Peyer's patch (tissue), 4 donors: Measurements from ENCODE around the gene PIF1. TPM values are rescaled to one million over a fixed set of nuclear protein-coding genes. Genes with fewer than 3 reads are reported as not detected.
"Not testable (repeated sequence)": the region's sequence is repeated elsewhere in the genome, so short reads cannot be mapped to it uniquely, and the experiment has no call there.

Experiments used
- DNase-seq, 3 donors: peaks; one replicate each; pipeline ENCODE4 v3.0.0-alpha.2; 2017 to 2019
- H3K27ac ChIP-seq, 4 donors: fragments of 200-600 bp; sonication (generic); one replicate each; pipeline ENCODE4 v1.5.1; 2016 to 2019
- H3K27me3 ChIP-seq, 2 donors: fragments of 200-600 bp; sonication (generic); one replicate each; pipeline ENCODE4 v1.5.1; 2019
- H3K36me3 ChIP-seq, 3 donors: fragments of 200-600 bp; sonication (generic); one replicate each; pipeline ENCODE4 v1.5.1; 2016 to 2019
- H3K4me1 ChIP-seq, 4 donors: fragments of 200-600 bp; sonication (generic); one replicate each; pipeline ENCODE4 v1.5.1; 2016 to 2019
- H3K4me3 ChIP-seq, 4 donors: fragments of 200-600 bp; sonication (generic); 1 replicate in 3 of 4; 2 replicates in 1 of 4; pipeline ENCODE4 v1.5.1; 2016 to 2019; ENCODE audit warnings: mild to moderate bottlenecking in 1 of 4
- H3K9me3 ChIP-seq, 4 donors: fragments of 200-600 bp; sonication (generic); one replicate each; pipeline ENCODE4 v1.5.1; 2016 to 2019; ENCODE audit warnings: mild to moderate bottlenecking in 1 of 4
- CTCF ChIP-seq, 6 experiments: fragments of 450-650 bp in 4 of 6; fragments of 200-600 bp in 2 of 6; sonication (generic) in 1 of 6; IDR thresholded peaks; one replicate each; pipeline ENCODE4 v1.5.1; 2017 to 2019; ENCODE audit warnings: antibody characterized with exemption in 6 of 6, mild to moderate bottlenecking in 3 of 6, moderate library complexity in 1 of 6
- POLR2A ChIP-seq, 2 donors: fragments of 450-650 bp; IDR thresholded peaks; one replicate each; pipeline ENCODE4 v1.5.1; 2017; ENCODE audit warnings: antibody characterized with exemption in 2 of 2, mild to moderate bottlenecking in 2 of 2, moderate library complexity in 2 of 2
- total RNA-seq, 4 donors: library from RNA; depleted of rRNA; stranded (reverse); fragments of >200 nt; gene quantifications; one replicate each; pipeline ENCODE4 v1.1.0, GENCODE V29; 2016

PIF1 gene
- total RNA-seq, 4 donors from 2014 or later, result 3.5 to 8.5 (median 6.9) TPM

DNA sequence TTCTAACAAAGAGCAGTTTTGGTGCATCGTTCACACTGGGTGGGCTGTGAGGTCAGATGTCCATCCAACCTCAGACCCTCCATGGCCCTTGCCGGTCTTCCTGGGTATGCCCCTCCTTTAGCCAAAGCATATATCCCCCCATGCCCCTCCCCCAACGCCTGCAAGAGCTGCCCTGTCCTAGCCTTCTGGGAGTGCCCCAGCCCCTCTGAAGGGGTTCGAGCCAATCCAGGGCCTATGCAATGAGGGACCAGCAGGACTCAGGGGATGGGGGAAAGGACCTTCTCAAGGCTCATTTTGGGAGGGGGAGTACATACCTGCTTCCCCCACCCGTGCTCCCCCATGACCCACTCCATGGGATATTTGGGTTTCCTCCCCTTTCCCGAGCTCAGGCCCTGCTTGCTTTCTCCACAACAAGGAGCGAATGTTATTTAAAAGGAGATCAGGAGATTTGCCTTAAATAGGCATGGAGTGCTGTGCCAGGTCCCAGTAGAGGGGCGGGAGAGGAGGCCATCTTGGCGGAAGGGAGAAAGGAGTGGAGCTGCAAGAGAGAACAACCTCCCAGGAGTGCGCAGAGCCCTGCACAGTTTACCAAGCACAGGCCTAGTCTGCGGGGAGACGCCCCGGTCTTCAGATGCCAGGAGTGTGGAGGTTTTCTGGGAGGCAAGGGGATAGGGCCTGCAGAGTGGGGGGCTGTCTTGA lies 18.2 kb downstream of the PIF1 start:
- no peak overlapping the region for H3K4me3 ChIP-seq
- no peak for DNase-seq
- TF ChIP-seq CTCF (IDR thresholded peaks at IDR 0.05), result no peak
- TF ChIP-seq POLR2A (IDR thresholded peaks at IDR 0.05), result no peak
- peak overlapping the region in 2 of 4 donors; percentile 19 to 76 for H3K27ac ChIP-seq
- no peaks in the 10 kb centered on the region for H3K4me1 ChIP-seq
- H3K36me3 ChIP-seq, result no peaks in the 10 kb centered on the region
- no peaks in the 10 kb centered on the region for H3K27me3 ChIP-seq
- H3K9me3 ChIP-seq, result no peaks in the 10 kb centered on the region

DNA sequence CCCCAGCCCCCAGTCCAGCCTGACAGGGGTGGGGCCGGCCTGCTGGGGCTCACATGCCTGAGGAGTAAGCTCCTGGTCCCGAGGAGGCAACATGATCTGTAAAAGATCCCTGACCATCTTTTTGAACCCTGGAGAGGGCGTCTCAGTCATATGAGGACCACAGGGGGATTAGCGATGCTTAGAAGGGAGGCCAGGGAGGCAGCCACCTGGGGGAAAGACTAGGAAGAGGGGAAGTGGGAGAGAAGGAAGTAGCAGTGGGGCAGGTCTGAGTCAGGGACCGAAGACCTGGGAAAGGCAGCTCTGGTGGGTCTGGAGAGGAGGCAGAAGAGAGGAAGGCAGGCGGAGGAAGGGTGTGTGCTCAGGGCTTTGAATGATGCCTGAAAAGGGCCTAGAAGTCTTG lies 18.9 kb downstream of the PIF1 start:
- no peak for DNase-seq
- Histone ChIP-seq H3K27ac (peak overlapping the region in 1 of 4 donors; percentile 76), H3K4me3 (no peak overlapping the region), H3K36me3 (no peaks in the 10 kb centered on the region), H3K27me3 (no peaks in the 10 kb centered on the region), H3K4me1 (no peaks in the 10 kb centered on the region), H3K9me3 (no peaks in the 10 kb centered on the region)
- no peak for TF ChIP-seq CTCF (IDR thresholded peaks at IDR 0.05)
- TF ChIP-seq POLR2A (IDR thresholded peaks at IDR 0.05), result no peak

DNA sequence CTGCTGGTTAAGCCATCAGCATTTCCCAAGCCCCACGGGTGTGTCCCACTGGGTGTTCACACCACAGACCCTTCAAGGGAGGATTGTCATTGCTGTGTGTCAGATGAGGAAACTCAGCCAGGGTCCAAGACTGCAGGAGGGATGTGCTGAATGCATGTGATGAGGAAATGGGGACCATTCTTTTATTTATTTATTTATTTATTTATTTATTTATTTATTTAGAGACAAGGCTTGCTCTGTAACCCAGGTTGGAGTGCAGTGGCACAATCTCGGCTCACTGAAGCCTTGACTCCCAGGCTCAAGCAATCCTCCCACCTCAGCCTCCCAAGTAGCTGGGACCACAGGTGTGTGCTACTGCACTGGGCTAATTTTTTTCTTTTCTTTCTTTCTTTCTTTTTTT lies 20.8 kb downstream of the PIF1 start:
- no peak for DNase-seq
- TF ChIP-seq CTCF (IDR thresholded peaks at IDR 0.05) (no peak), POLR2A (IDR thresholded peaks at IDR 0.05) (no peak)
- no peak overlapping the region for H3K27ac ChIP-seq
- no peaks in the 10 kb centered on the region for H3K36me3 ChIP-seq
- no peaks in the 10 kb centered on the region for H3K4me1 ChIP-seq
- no peak overlapping the region for H3K4me3 ChIP-seq
- H3K9me3 ChIP-seq, result no peaks in the 10 kb centered on the region
- H3K27me3 ChIP-seq, result no peaks in the 10 kb centered on the region

- Histone ChIP-seq H3K9me3 (no peaks in the 10 kb centered on the region), H3K27ac (no peak overlapping the region), H3K4me3 (no peak overlapping the region), H3K36me3 (no peaks in the 10 kb centered on the region), H3K4me1 (no peaks in the 10 kb centered on the region), H3K27me3 (no peaks in the 10 kb centered on the region)
- TF ChIP-seq POLR2A (IDR thresholded peaks at IDR 0.05), result no peak
- TF ChIP-seq CTCF (IDR thresholded peaks at IDR 0.05), result no peak
- no peak for DNase-seq
These were observed 21.9 kb downstream of the PIF1 start for GRCh38 chr15:64803526-64803925.

- no peak overlapping the region for H3K4me3 ChIP-seq
- H3K27me3 ChIP-seq, result no peaks in the 10 kb centered on the region
- DNase-seq, result no peak
- no peak overlapping the region for H3K27ac ChIP-seq
- no peaks in the 10 kb centered on the region for H3K36me3 ChIP-seq
- H3K9me3 ChIP-seq, result no peaks in the 10 kb centered on the region
- no peaks in the 10 kb centered on the region for H3K4me1 ChIP-seq
- TF ChIP-seq POLR2A (IDR thresholded peaks at IDR 0.05) (no peak), CTCF (IDR thresholded peaks at IDR 0.05) (no peak)
These were observed 25.0 kb downstream of the PIF1 start for GRCh38 chr15:64800476-64800875.

DNA sequence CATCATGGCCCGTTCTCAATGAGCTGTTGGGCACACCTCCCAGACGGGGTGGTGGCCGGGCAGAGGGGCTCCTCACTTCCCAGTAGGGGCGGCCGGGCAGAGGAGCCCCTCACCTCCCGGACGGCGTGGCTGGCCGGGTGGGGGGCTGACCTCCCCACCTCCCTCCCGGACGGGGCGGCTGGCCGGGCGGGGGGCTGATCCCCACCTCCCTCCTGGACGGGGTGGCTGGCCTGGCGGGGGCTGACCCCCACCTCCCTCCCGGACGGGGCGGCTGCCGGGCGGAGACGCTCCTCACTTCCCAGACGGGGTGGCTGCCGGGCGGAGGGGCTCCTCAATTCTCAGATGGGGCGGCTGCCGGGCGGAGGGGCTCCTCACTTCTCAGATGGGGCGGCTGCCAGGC lies 26.5 kb downstream of the PIF1 start:
- not testable (repeated sequence) for H3K27me3 ChIP-seq, H3K4me3 ChIP-seq, H3K4me1 ChIP-seq, H3K36me3 ChIP-seq, H3K9me3 ChIP-seq, DNase-seq, H3K27ac ChIP-seq

DNA sequence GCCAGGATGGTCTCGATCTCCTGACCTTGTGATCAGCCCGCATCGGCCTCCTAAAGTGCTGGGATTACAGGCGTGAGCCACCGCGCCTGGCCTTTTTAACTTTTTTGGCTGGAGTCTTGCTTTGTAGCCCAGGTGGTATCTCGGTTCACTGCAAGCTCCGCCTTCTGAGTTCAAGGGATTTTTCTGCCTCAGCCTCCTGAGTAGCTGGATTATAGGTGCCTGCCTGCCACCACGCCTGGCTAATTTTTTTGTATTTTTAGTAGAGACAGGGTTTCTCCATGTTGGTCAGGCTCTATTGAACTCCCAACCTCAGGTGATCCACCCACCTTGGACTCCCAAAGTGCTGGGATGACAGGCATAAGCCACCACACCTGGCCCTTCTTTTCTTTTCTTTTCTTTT lies 29.5 kb downstream of the PIF1 start:
- not testable (repeated sequence) for H3K27me3 ChIP-seq, DNase-seq, H3K36me3 ChIP-seq, H3K9me3 ChIP-seq, H3K27ac ChIP-seq, H3K4me3 ChIP-seq, H3K4me1 ChIP-seq

DNA sequence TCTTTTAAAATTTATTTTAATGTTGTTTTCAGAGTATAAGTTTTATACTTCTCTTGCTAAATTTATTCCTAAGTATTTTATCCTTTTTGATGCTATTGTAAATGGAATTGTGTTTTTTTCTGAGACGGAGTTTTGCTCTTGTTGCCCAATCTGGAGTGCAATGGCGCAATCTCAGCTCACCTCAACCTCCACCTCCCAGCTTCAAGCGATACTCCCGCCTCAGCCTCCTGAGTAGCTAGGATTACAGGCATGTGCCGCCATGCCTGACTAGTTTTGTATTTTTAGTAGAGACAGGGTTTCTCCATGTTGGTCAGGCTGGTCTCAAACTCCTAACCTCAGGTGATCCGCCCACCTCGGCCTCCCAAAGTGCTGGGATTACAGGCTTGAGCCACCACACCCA lies 30.1 kb downstream of the PIF1 start:
- H3K27ac ChIP-seq, H3K27me3 ChIP-seq, H3K4me3 ChIP-seq, H3K4me1 ChIP-seq, H3K9me3 ChIP-seq, H3K36me3 ChIP-seq, DNase-seq: not testable (repeated sequence)
